ENCODE measurements around the gene PRAMEF33.
"Not testable (repeated sequence)": the region's sequence is repeated elsewhere in the genome, so short reads cannot be mapped to it uniquely, and the experiment has no call there.

DNA sequence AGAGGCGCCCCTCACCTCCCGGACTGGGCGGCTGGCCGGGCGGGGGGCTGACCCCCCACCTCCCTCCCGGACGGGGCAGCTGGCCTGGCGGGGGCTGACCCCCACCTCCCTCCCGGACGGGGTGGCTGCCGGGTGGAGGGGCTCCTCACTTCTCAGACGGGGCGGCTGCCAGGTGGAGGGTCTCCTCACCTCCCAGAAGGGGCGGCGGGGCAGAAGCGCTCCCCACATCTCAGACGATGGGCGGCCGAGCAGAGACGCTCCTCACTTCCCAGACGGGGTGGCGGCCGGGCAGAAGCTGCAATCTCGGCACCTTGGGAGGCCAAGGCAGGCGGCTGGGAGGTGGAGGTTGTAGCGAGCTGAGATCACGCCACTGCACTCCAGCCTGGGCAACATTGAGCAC lies 4.6 kb upstream of the PRAMEF33 start:
- TF ChIP-seq, protein P1, sequence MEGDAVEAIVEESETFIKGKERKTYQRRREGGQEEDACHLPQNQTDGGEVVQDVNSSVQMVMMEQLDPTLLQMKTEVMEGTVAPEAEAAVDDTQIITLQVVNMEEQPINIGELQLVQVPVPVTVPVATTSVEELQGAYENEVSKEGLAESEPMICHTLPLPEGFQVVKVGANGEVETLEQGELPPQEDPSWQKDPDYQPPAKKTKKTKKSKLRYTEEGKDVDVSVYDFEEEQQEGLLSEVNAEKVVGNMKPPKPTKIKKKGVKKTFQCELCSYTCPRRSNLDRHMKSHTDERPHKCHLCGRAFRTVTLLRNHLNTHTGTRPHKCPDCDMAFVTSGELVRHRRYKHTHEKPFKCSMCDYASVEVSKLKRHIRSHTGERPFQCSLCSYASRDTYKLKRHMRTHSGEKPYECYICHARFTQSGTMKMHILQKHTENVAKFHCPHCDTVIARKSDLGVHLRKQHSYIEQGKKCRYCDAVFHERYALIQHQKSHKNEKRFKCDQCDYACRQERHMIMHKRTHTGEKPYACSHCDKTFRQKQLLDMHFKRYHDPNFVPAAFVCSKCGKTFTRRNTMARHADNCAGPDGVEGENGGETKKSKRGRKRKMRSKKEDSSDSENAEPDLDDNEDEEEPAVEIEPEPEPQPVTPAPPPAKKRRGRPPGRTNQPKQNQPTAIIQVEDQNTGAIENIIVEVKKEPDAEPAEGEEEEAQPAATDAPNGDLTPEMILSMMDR (IDR thresholded peaks at IDR 0.05): not testable (repeated sequence)
- TF ChIP-seq POLR2A (IDR thresholded peaks at IDR 0.05); POLR2AphosphoS5 (IDR thresholded peaks at IDR 0.05; ENCODE audit: insufficient read depth in 1 of 2, low read depth in 1 of 2): not testable (repeated sequence)

Data from vagina (tissue), 2 donors.